ENCODE data around the gene STARD9.

Gene STARD9

GRCh38 chr15:42575188-42576039, at the start of gene STARD9:
Gene STARD9, plus strand, starts transcription at chr15:42575606. Its CDS starts 110 bp downstream, at chr15:42575716.
- Histone ChIP-seq H3K27ac (ENCODE audit: low read depth, low read length) (no peak within 1 kb of the TSS), H3K9ac (ENCODE audit: low read length) (peak within 1 kb of the TSS; percentile 50), H3K36me3 (ENCODE audit: control insufficient read depth, insufficient read depth, low read length) (no peaks in the 10 kb centered on the region), H3K4me3 (ENCODE audit: low read depth, low read length) (peak within 1 kb of the TSS; percentile 79), H3K4me1 (ENCODE audit: control insufficient read depth, insufficient read depth, low read length) (peaks cover 6% of the 10 kb centered on the region; the same call in 1 of the 2 replicates), H3K27me3 (ENCODE audit: control insufficient read depth, insufficient read depth, low read length) (peaks cover 32% of the 10 kb centered on the region), H3K9me3 (ENCODE audit: control insufficient read depth, insufficient read depth, low read depth, low read length) (no peaks in the 10 kb centered on the region)

DNA sequence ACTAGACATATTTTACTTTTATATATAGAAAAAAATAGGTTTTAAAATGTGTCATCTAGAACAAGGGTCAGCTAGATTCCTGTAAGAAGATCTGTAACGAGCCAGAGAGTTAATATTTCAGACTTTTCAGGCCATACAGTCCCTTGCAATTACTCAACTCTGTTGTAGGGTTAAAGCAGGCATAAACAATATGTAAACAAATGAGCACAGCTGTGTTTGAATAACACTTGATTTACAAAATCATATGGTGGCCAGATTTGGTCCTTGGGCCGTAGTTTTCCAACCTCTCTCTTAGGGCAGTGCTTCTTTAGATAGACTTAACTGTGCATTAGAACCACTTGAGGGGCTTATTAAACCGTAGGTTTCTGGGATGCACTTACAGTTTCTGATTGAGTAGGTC, 46.4 kb upstream of the STARD9 start:
- Histone ChIP-seq H3K9me3 (ENCODE audit: control insufficient read depth, insufficient read depth, low read depth, low read length) (no peaks in the 10 kb centered on the region), H3K4me1 (ENCODE audit: control insufficient read depth, insufficient read depth, low read length) (no peaks in the 10 kb centered on the region), H3K9ac (ENCODE audit: low read length) (no peak overlapping the region), H3K4me3 (ENCODE audit: low read depth, low read length) (no peak overlapping the region), H3K27ac (ENCODE audit: low read depth, low read length) (no peak overlapping the region), H3K27me3 (ENCODE audit: control insufficient read depth, insufficient read depth, low read length) (no peaks in the 10 kb centered on the region), H3K36me3 (ENCODE audit: control insufficient read depth, insufficient read depth, low read length) (peaks cover 57% of the 10 kb centered on the region)

GRCh38 chr15:42533246-42533645, 42.2 kb upstream of the STARD9 start:
- Histone ChIP-seq H3K4me3 (ENCODE audit: low read depth, low read length) (no peak overlapping the region), H3K36me3 (ENCODE audit: control insufficient read depth, insufficient read depth, low read length) (peaks cover 47% of the 10 kb centered on the region), H3K4me1 (ENCODE audit: control insufficient read depth, insufficient read depth, low read length) (no peaks in the 10 kb centered on the region), H3K27ac (ENCODE audit: low read depth, low read length) (no peak overlapping the region), H3K27me3 (ENCODE audit: control insufficient read depth, insufficient read depth, low read length) (no peaks in the 10 kb centered on the region), H3K9ac (ENCODE audit: low read length) (no peak overlapping the region), H3K9me3 (ENCODE audit: control insufficient read depth, insufficient read depth, low read depth, low read length) (no peaks in the 10 kb centered on the region)

- Histone ChIP-seq H3K4me1 (ENCODE audit: control insufficient read depth, insufficient read depth, low read length) (peaks cover 8% of the 10 kb centered on the region), H3K27ac (ENCODE audit: low read depth, low read length) (no peak overlapping the region), H3K9me3 (ENCODE audit: control insufficient read depth, insufficient read depth, low read depth, low read length) (no peaks in the 10 kb centered on the region), H3K9ac (ENCODE audit: low read length) (no peak overlapping the region), H3K27me3 (ENCODE audit: control insufficient read depth, insufficient read depth, low read length) (no peaks in the 10 kb centered on the region), H3K4me3 (ENCODE audit: low read depth, low read length) (no peak overlapping the region), H3K36me3 (ENCODE audit: control insufficient read depth, insufficient read depth, low read length) (peaks cover 20% of the 10 kb centered on the region)
Measured at GRCh38 chr15:42544853-42545629, 30.4 kb upstream of the STARD9 start.

- Histone ChIP-seq H3K4me3 (ENCODE audit: low read depth, low read length) (peak overlapping the region; percentile 87), H3K27ac (ENCODE audit: low read depth, low read length) (peak overlapping the region; percentile 53; the same call in 1 of the 2 replicates), H3K36me3 (ENCODE audit: control insufficient read depth, insufficient read depth, low read length) (peaks cover 14% of the 10 kb centered on the region), H3K9ac (ENCODE audit: low read length) (peak overlapping the region; percentile 84), H3K4me1 (ENCODE audit: control insufficient read depth, insufficient read depth, low read length) (peaks cover 8% of the 10 kb centered on the region), H3K27me3 (ENCODE audit: control insufficient read depth, insufficient read depth, low read length) (no peaks in the 10 kb centered on the region), H3K9me3 (ENCODE audit: control insufficient read depth, insufficient read depth, low read depth, low read length) (no peaks in the 10 kb centered on the region)
Measured at GRCh38 chr15:42547918-42548248, 27.5 kb upstream of the STARD9 start.

DNA sequence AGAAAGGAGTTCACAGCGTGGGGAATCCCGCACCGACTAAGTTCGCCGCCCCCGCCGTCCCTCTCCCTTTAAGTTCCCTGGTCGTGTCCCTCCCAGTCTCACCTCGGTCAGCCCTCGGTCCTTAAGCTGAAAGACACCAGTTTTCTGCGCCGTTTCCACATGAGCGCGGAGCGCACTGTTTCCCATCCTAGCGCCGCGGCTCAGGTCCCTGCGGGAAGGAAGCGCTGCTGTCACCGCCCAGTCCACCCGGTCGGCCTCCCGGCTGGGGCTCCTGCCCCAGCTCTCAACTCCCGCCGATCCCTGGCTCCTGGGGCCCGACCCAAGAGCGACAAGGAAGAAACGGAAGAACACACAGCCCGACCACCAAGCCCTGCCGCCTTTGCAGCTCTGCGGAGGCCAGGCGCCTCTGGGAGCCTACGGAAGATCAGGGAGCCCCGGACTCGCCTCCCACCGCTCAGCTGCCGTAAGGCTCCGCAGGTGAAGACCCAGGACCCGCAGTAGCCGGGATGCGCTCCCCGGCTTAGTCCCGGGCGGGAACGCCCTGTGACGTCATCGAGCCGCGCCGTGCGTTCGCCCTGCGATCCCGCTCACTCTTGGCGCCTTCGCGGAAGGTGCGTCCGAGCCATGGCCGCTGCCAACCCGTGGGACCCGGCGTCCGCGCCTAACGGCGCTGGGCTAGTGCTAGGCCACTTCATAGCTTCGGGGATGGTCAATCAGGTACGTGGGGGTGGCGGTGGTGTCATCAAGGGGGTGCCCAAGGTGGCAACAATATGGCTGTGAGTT, 27.0 kb upstream of the STARD9 start, which contains the start of the genes HAUS2 and LRRC57:
HAUS2 (plus strand) TSS at position 590 of the 783 bp plus-strand sequence; CDS start at position 625, 35 bp downstream.
LRRC57 (minus strand) TSS at position 545 of the 783 bp plus-strand sequence; CDS start at position 186, 359 bp downstream.
- H3K4me1 ChIP-seq (ENCODE audit: control insufficient read depth, insufficient read depth, low read length) = peaks cover 8% of the 10 kb centered on the region
- peak within 1 kb of the TSS; percentile 87 for H3K4me3 ChIP-seq (ENCODE audit: low read depth, low read length)
- no peaks in the 10 kb centered on the region for H3K27me3 ChIP-seq (ENCODE audit: control insufficient read depth, insufficient read depth, low read length)
- H3K9ac ChIP-seq (ENCODE audit: low read length) = peak within 1 kb of the TSS; percentile 84
- peak within 1 kb of the TSS; percentile 53 for H3K27ac ChIP-seq (ENCODE audit: low read depth, low read length)
- peaks cover 12% of the 10 kb centered on the region for H3K36me3 ChIP-seq (ENCODE audit: control insufficient read depth, insufficient read depth, low read length)
- no peaks in the 10 kb centered on the region for H3K9me3 ChIP-seq (ENCODE audit: control insufficient read depth, insufficient read depth, low read depth, low read length)

- peak overlapping the region; percentile 84 for H3K9ac ChIP-seq (ENCODE audit: low read length)
- peak overlapping the region; percentile 87 for H3K4me3 ChIP-seq (ENCODE audit: low read depth, low read length)
- peaks cover 8% of the 10 kb centered on the region for H3K4me1 ChIP-seq (ENCODE audit: control insufficient read depth, insufficient read depth, low read length)
- H3K9me3 ChIP-seq (ENCODE audit: control insufficient read depth, insufficient read depth, low read depth, low read length) = no peaks in the 10 kb centered on the region
- peak overlapping the region; percentile 53 for H3K27ac ChIP-seq (ENCODE audit: low read depth, low read length)
- peaks cover 7% of the 10 kb centered on the region; the same call in 1 of the 2 replicates for H3K36me3 ChIP-seq (ENCODE audit: control insufficient read depth, insufficient read depth, low read length)
- no peaks in the 10 kb centered on the region for H3K27me3 ChIP-seq (ENCODE audit: control insufficient read depth, insufficient read depth, low read length)
Measured at GRCh38 chr15:42549032-42549491, 26.3 kb upstream of the STARD9 start.

- no peak overlapping the region for H3K27ac ChIP-seq (ENCODE audit: low read depth, low read length)
- H3K4me1 ChIP-seq (ENCODE audit: control insufficient read depth, insufficient read depth, low read length) = peaks cover 8% of the 10 kb centered on the region
- 0 out of 2 replicates have a peak, but pooled peaks cover 2% of the 10 kb centered on the region for H3K36me3 ChIP-seq (ENCODE audit: control insufficient read depth, insufficient read depth, low read length)
- no peaks in the 10 kb centered on the region for H3K27me3 ChIP-seq (ENCODE audit: control insufficient read depth, insufficient read depth, low read length)
- H3K4me3 ChIP-seq (ENCODE audit: low read depth, low read length) = peak overlapping the region; percentile 87
- H3K9me3 ChIP-seq (ENCODE audit: control insufficient read depth, insufficient read depth, low read depth, low read length) = no peaks in the 10 kb centered on the region
- no peak overlapping the region for H3K9ac ChIP-seq (ENCODE audit: low read length)
Measured at GRCh38 chr15:42549741-42550392, 25.5 kb upstream of the STARD9 start.

- Histone ChIP-seq H3K4me3 (ENCODE audit: low read depth, low read length) (no peak overlapping the region), H3K9me3 (ENCODE audit: control insufficient read depth, insufficient read depth, low read depth, low read length) (no peaks in the 10 kb centered on the region), H3K4me1 (ENCODE audit: control insufficient read depth, insufficient read depth, low read length) (peaks cover 3% of the 10 kb centered on the region; the same call in 1 of the 2 replicates), H3K36me3 (ENCODE audit: control insufficient read depth, insufficient read depth, low read length) (peaks cover 4% of the 10 kb centered on the region; the same call in 1 of the 2 replicates), H3K9ac (ENCODE audit: low read length) (no peak overlapping the region), H3K27me3 (ENCODE audit: control insufficient read depth, insufficient read depth, low read length) (no peaks in the 10 kb centered on the region), H3K27ac (ENCODE audit: low read depth, low read length) (no peak overlapping the region)
Measured at GRCh38 chr15:42553554-42553953, 21.9 kb upstream of the STARD9 start.
